Urinary bladder (tissue), 4 donors: Measurements from ENCODE around the gene RNASEH1. TPM values are rescaled to one million over a fixed set of nuclear protein-coding genes. Genes with fewer than 3 reads are reported as not detected.

Source experiments
- DNase-seq: peaks from one replicate; pipeline ENCODE4 v3.0.0-alpha.2; 2015; ENCODE audit errors: extremely low spot score
- H3K27ac ChIP-seq: one replicate; pipeline ENCODE4 v1.5.1; 2013; ENCODE audit warnings: low read depth, mild to moderate bottlenecking, moderate library complexity
- H3K36me3 ChIP-seq: one replicate; pipeline ENCODE4 v1.6.1; 2013; ENCODE audit warnings: mild to moderate bottlenecking, moderate library complexity; ENCODE audit not compliant: insufficient read depth
- H3K4me1 ChIP-seq: one replicate; pipeline ENCODE4 v1.6.1; 2013; ENCODE audit warnings: mild to moderate bottlenecking, moderate library complexity; ENCODE audit not compliant: insufficient read depth
- H3K4me3 ChIP-seq: one replicate; pipeline ENCODE4 v1.5.1; 2013; ENCODE audit warnings: low read depth, low read length
- WGBS: extraction: QIAGEN DNeasy Blood & Tissue Kit; methylation state at CpG from one replicate; pipeline ENCODE4 v1.1.7; 2013; 5-methylcytosine and 5-hydroxymethylcytosine counted together
- polyA plus RNA-seq: library from polyadenylated mRNA; stranded (reverse); fragments of 200-250 nt; gene quantifications from one replicate; pipeline ENCODE4 v1.2.3, GENCODE V29; 2013
- total RNA-seq: library from RNA; depleted of rRNA; stranded (reverse); fragments of >200 nt; gene quantifications from one replicate; pipeline ENCODE4 v1.2.3, GENCODE V29; 2014
- donor health status: healthy with polysubstance abuse.
- donor health status: healthy.

RNASEH1 gene
- total and polyA plus RNA-seq, 2 donors = 18.1 to 22.2 TPM

- no peak for DNase-seq
Measured at GRCh38 chr2:3598197-3598910, 40.2 kb upstream of the RNASEH1 start.

GRCh38 chr2:3597567-3597966 lies 39.4 kb upstream of the RNASEH1 start:
- H3K4me1 ChIP-seq = no peaks in the 10 kb centered on the region
- no peak overlapping the region for H3K27ac ChIP-seq
- no peaks in the 10 kb centered on the region for H3K36me3 ChIP-seq
- H3K4me3 ChIP-seq = no peak overlapping the region
- DNase-seq = no peak
- 71% methylated on average over 6 of the region's 6 CpGs for WGBS

More at GRCh38 chr2:3598197-3598910, 40.2 kb upstream of the RNASEH1 start:
- Histone ChIP-seq H3K4me3 (no peak overlapping the region), H3K36me3 (no peaks in the 10 kb centered on the region), H3K4me1 (no peaks in the 10 kb centered on the region), H3K27ac (no peak overlapping the region)
- WGBS = 81% methylated on average over 22 of the region's 22 CpGs

- H3K4me1 ChIP-seq = no peaks in the 10 kb centered on the region
- no peak for DNase-seq
- no peak overlapping the region for H3K27ac ChIP-seq
- H3K36me3 ChIP-seq = no peaks in the 10 kb centered on the region
- no peak overlapping the region for H3K4me3 ChIP-seq
- 77% methylated on average over 16 of the region's 16 CpGs for WGBS
Measured at GRCh38 chr2:3596901-3597417, 38.8 kb upstream of the RNASEH1 start.

- Histone ChIP-seq H3K27ac (no peak overlapping the region), H3K4me1 (no peaks in the 10 kb centered on the region), H3K4me3 (no peak overlapping the region), H3K36me3 (no peaks in the 10 kb centered on the region)
- WGBS = 83% methylated on average over 6 of the region's 6 CpGs
- no peak for DNase-seq
Measured at GRCh38 chr2:3595985-3596384, 37.9 kb upstream of the RNASEH1 start.

- DNase-seq = no peak
- 85% methylated on average over 11 of the region's 11 CpGs for WGBS
- no peak overlapping the region for H3K4me3 ChIP-seq
- H3K27ac ChIP-seq = no peak overlapping the region
- no peaks in the 10 kb centered on the region for H3K4me1 ChIP-seq
- no peaks in the 10 kb centered on the region for H3K36me3 ChIP-seq
Measured at GRCh38 chr2:3595404-3595803, 37.3 kb upstream of the RNASEH1 start.

GRCh38 chr2:3594493-3595281 lies 36.6 kb upstream of the RNASEH1 start, which contains the start of gene COLEC11:
Gene COLEC11 (plus strand): TSS chr2:3595112. CDS start chr2:3604341, 9,229 bp downstream.
- whole genome bisulfite sequencing = 19% methylated on average over 40 of the region's 40 CpGs
- Histone ChIP-seq H3K4me3 (peak within 1 kb of the TSS; percentile 17), H3K36me3 (no peaks in the 10 kb centered on the region), H3K4me1 (no peaks in the 10 kb centered on the region), H3K27ac (peak within 1 kb of the TSS; percentile 28)
- DNase-seq = no peak

- H3K27ac ChIP-seq = no peak overlapping the region
- WGBS = 90% methylated on average over 11 of the region's 11 CpGs
- no peak overlapping the region for H3K4me3 ChIP-seq
- DNase-seq = no peak
- no peaks in the 10 kb centered on the region for H3K36me3 ChIP-seq
- H3K4me1 ChIP-seq = peaks cover 1% of the 10 kb centered on the region
Measured at GRCh38 chr2:3589086-3589485, 31.0 kb upstream of the RNASEH1 start.

- H3K27ac ChIP-seq = no peak overlapping the region
- H3K4me3 ChIP-seq = no peak overlapping the region
- no peak for DNase-seq
- 88% methylated on average over 7 of the region's 7 CpGs for WGBS
- H3K36me3 ChIP-seq = no peaks in the 10 kb centered on the region
- H3K4me1 ChIP-seq = peaks cover 1% of the 10 kb centered on the region
Measured at GRCh38 chr2:3588084-3588483, 30.0 kb upstream of the RNASEH1 start.

- WGBS = 48% methylated on average over 6 of the region's 6 CpGs
Measured at GRCh38 chr2:3587432-3587831, 29.3 kb upstream of the RNASEH1 start.

GRCh38 chr2:3587021-3587420 lies 28.9 kb upstream of the RNASEH1 start:
- 73% methylated on average over 5 of the region's 5 CpGs for WGBS

More at GRCh38 chr2:3587432-3587831, 29.3 kb upstream of the RNASEH1 start:
- DNase-seq = no peak
- Histone ChIP-seq H3K4me1 (peaks cover 1% of the 10 kb centered on the region), H3K4me3 (no peak overlapping the region), H3K36me3 (no peaks in the 10 kb centered on the region), H3K27ac (no peak overlapping the region)

GRCh38 chr2:3586220-3586619 lies 28.1 kb upstream of the RNASEH1 start:
- H3K27ac ChIP-seq = peak overlapping the region; percentile 4
- no peak for DNase-seq

More at GRCh38 chr2:3587021-3587420, 28.9 kb upstream of the RNASEH1 start:
- H3K27ac ChIP-seq = no peak overlapping the region
- H3K36me3 ChIP-seq = no peaks in the 10 kb centered on the region
- no peak overlapping the region for H3K4me3 ChIP-seq
- DNase-seq = no peak
- peaks cover 1% of the 10 kb centered on the region for H3K4me1 ChIP-seq

GRCh38 chr2:3585261-3586109 lies 27.4 kb upstream of the RNASEH1 start:
- Histone ChIP-seq H3K36me3 (peaks cover 2% of the 10 kb centered on the region), H3K27ac (peak overlapping the region; percentile 64), H3K4me1 (peaks cover 1% of the 10 kb centered on the region), H3K4me3 (no peak overlapping the region)
- WGBS = 18% methylated on average over 29 of the region's 29 CpGs
- DNase-seq = peak; percentile 17

More at GRCh38 chr2:3586220-3586619, 28.1 kb upstream of the RNASEH1 start:
- H3K4me3 ChIP-seq = no peak overlapping the region
- 78% methylated on average over 16 of the region's 16 CpGs for WGBS
- H3K4me1 ChIP-seq = peaks cover 1% of the 10 kb centered on the region
- H3K36me3 ChIP-seq = peaks cover 2% of the 10 kb centered on the region
